NCI-H82 treated with DMSO at 0.1 percent for 48 hours (cell line): ENCODE data around the gene PODNL1.

Source experiments
- DNase-seq: peaks from one replicate; lab custom pipeline; 2025; ENCODE audit not compliant: unreplicated experiment; lab: John Stamatoyannopoulos, UW

PODNL1 gene, protein sequence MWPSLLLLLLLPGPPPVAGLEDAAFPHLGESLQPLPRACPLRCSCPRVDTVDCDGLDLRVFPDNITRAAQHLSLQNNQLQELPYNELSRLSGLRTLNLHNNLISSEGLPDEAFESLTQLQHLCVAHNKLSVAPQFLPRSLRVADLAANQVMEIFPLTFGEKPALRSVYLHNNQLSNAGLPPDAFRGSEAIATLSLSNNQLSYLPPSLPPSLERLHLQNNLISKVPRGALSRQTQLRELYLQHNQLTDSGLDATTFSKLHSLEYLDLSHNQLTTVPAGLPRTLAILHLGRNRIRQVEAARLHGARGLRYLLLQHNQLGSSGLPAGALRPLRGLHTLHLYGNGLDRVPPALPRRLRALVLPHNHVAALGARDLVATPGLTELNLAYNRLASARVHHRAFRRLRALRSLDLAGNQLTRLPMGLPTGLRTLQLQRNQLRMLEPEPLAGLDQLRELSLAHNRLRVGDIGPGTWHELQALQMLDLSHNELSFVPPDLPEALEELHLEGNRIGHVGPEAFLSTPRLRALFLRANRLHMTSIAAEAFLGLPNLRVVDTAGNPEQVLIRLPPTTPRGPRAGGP

DNA sequence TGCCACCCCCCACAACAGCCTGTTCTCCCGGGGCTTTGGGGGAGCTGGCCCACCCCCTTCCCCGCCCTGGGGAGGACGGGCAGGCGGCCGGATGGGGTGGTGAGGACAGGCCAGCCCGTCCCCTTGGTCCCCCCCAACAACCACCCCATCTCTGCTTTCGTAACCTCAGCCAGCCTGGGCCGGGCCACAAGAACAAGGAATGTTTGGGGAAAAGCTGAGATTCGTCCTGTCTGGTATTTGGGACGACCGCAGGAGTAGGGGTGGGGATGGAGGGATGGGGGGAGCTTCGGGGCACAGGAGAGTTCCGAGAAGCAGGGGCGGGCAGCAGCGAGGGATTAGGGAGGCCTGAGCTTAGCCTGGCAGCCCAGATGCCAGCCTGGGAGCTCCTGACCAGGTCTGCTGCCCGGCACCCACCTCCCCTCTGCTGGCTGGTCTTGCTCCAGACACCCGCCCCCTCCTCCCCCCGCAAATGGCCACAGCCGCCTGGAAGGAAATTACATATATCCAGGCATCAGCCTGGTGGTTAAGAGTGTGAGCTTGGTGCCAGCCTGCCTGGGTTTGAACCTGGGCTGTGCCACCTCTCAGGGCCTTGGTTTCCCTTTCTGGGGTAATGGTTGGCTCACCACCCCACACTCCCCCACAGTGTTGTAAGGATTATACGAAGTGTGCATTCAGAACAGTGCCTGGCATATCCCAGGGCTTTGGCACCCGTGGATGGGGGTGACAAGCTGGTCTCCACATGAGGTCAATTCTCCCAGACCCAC is at the start of gene PODNL1:
TSS of gene PODNL1 (minus strand) at position 117 of the 764 bp plus-strand sequence. CDS start 236 bp downstream, outside the sequence.
- DNase-seq = no peak

DNA sequence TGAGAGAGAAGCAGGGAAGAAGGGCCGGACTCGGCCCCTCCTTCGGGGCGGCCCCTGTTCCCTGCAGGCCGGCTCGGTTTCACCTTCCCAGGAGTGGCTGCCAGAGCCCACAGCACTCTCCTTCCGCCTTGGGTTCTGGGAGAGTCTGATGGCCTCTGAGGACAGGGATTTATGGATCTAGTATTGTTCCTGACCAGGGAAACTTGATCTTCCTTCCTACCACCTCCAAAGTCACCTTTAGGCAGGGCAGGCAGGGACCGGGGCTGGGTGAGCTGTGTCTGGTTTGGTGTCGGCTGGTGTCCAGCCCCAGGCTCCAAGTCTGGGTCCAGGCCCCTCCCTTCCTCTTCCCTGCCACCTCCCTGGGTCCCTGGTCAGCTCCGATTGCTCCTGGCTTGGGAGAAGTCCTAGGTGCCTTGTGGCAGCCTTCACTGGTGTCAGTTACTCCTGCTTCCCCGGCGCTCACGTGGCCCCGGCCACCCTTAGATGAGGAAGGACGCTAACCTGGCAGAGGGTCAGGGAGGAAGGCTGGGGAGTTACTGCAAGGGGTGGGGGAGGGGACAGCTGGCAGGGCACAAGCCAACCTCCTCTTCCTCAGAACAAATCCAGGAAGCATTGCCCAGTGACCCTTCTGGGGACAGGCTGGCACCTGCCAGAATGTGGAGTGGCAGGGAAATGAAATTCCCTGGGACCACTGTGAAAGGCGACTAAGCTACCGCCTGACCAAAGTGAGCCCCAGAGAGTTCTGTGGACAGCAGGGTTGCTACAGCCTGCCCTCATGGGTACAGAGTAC is 49.1 kb upstream of the PODNL1 start:
- no peak for DNase-seq

DNA sequence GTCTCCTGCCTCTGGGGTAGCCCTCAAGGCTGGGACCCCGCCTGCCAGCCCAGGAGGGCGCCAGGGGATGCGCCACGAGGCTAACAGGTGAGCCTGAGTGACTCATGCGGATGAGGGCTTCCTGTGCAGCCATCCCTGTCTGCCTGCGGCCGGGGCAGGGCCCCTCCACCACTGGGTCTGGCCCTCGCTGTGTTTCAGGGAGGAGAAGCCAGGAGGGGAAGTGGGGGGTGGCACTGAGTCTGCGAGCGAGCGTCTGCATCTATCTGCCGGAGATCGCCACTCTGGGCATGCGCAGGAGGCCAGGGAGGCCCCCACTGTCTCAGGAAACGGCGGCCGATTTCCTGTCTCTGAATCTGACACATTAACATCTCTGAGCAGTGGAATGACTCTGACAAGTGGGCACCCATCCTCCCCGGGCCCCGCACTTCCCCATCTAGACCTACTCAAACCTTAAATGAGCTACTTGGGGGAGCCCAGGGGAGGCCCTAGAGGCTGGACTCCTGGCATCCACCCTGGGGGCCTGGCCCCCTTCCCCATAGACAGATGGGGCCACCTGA is 48.2 kb upstream of the PODNL1 start:
- no peak for DNase-seq

DNA sequence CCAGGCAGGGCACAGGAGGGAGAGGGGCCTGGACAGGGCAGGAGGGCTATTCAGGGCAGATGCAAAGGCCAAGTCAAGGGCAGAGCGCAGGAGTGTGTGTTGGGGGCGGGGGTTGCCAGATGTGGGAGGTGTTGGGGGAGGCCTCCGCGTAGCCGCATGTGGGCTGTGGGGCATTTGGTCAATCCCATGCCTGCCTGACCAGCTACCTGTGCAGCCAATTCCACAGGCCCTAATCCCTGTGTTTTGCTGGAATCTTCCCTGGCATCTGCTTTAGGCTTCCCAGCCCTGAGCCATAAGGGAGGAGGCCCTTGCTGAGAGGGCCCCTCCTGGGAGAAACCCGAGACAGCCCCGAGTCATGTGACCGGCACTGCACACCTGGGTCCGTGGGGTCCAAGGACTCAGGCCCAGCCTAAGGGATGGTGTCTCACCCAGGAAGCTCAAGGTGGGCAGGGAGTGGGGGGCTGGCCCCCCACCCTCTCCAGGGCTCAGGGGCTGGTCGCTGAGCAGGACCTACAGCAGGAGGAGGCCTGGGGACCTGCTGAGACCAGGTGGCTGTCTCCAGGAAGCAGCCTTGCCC is 47.6 kb upstream of the PODNL1 start:
- DNase-seq = no peak

DNA sequence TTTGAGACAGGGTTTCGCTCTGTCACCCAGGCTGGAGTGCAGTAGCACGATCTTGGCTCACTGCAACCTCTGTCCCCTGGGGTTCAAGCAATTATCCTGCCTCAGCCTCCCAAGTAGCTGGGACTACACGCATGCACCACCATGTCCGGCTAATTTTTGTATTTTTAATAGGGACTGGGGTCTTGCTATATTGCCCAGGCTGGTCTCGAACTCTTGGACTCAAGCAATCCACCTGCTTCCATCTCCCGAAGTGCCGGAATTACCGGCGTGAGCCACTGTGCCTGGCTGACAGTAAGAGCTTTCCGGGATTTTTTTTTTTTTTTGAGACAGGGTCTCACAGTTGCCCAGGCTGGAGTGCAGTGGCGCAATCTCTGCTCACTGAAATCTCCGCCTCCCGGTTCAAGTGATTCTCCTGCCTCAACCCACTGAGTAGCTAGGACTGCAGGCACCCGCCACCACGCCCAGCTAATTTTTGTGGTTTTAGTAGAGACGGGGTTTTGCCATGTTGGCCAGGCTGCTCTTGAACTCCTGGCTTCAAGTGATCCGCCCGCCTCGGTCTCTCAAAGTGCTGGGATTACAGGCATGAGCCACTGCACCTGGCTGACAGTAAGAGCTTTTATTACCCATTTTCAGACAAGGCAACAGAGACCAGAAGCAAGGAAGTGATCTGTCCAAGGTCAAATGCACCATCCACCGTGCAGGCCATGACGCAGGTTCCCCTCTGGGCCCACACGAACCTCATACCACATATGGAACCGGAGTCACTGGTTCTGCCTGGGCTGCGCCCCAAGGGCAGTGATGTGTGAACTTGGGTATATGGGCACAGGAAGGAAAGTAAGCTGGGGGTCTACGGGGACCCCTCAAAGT is 46.9 kb upstream of the PODNL1 start:
- no peak for DNase-seq

DNA sequence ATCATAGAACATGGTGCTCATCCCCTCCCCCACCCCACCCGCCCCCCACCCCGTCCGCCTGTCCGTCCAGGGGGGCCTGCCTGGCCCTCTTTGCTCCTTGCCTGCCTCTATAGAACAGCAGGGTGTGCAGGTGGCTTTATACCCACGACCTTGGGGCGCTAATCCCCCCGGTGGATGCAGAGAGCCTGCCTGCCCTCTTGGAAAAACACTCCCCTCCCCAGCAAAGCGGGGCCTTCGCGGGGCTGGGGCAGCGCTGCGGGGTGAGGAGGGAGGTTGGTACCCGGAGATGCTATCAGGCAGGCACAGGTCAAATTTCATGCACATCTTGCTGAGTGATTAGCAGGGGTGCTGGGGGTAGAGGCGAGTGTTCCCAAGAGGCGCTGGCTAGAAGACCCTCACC is 46.0 kb upstream of the PODNL1 start:
- no peak for DNase-seq

DNA sequence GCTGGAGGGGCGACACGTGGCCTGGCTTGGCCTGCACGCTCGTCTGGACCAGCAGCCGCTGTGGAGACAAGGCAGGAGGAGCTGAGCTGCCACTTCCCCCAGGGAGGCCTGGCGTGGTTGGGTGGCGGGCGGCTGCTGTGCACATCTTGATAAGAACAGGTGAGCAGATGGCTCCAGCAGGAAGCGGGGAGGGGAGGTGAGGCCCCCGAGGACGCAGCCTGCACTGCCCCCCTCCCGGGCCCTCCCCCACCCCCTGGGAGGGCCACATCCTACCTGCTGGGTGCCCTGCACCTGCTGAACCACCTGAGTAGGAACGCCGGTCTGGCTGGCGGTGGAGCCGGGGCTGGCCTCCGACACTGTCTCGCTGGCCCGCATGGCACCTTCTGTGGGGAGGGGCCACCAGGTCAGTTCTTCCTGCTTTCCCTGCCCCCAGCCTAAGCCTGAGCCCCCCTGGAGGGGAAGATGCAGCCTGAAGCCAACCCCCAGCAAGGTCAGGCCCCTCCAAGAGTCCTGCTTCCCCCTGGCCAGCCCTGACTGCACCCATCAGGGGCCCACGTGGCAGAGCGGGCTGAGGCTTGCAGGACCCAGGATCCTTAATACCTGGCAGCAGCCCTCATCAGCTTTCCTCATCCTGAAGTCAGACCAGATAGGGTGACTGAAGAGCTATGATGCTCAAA is 45.1 kb upstream of the PODNL1 start:
- DNase-seq = no peak

DNA sequence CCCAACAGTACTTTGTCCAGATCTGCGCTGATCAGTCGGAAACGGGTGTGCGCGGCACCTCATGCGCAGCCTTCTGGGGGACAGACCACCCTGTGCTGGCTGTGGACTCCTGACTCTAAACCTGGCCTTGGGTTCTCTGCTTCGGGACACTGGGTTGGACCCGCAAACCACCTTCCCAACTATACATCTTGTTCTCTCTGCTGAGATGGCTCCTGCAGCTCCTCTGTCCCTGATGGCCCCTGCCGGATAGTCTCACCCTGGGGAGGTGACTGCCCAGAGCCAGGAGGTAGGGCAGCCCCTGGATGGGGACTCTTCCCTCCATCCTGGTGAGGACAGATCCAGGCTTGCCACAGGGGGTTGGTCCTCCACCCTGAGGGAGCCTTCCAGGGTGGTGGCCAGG is 44.6 kb upstream of the PODNL1 start:
- no peak for DNase-seq

DNA sequence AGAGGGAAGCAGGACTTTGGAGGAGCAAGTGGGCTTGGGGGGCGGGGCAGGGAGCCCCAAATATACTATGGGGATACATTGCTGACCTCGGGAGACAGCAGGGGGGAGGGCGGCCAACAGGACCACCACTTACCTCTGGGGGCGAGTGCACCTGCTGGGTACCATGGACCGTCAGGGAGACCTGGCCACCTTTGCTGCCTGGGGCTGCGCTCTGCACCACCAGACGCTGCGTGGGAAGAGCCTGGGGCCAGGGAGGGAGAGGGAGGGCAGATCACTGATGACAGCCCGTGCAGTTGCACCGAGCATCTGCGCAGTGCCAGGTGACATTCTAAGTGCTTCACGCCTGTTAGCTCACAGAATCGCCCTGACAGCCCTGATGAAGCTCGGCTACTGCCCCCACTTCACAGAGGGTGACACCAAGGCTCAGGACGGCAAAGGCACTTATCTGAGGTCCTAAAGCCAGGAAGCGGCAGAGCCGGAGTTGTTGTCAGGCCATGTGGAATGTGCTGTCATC is 43.8 kb upstream of the PODNL1 start:
- DNase-seq = no peak

DNA sequence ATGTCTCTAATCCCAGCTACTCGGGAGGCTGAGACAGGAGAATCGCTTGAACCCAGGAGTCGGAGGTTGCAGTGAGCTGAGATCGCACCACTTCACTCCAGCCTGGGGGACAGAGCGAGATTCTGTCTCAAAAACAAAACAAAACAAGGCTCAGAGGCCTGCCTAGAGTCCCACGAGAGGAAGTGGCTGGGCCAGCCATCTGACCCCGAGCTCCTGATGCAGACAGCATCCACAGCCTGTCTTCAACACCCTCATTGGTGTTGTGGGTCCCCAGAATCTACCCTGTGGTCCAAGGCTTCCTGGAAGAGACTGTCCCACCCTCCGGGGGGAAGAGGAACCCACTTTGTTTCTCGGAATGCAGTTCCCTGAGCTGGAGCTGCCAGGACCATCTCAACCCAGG is 43.2 kb upstream of the PODNL1 start:
- no peak for DNase-seq

DNA sequence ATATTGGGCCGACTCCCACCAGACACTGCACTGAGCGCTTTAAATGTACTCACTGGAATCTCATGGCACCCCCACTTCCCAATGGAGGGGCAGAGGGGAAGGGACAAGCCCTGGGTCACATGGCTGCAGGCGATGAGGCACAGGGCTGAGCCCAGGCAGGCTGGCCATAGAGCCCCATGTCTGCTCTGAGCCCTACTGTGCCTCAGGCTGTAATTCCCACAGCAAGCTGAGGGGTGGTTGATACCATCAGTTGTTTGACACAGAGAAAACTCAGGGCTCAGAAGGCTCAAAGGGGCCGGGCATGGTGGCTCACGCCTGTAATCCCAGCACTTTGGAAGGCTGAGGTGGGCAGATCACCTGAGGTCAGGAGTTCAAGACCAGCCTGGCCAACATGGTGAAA is 42.8 kb upstream of the PODNL1 start:
- no peak for DNase-seq

DNA sequence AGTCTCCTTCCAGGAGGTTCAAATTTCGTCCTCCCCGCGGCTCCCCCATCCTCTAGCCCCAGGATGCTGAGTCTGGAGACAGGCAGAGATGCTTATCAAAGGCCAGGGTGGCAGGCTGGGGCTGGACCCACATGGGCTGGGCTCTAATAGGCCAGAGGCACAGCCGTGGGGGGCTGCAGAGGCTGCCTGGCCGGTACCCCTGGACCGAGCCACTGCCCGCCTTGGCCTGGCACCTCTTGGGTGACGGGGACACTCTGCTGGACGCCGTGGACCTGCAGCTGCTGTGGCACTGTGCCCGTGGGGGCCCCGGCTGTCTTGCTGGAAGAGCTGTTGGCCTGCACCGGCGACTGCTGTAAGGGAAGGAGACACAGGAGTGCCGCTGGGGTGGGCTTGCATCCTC is 42.1 kb upstream of the PODNL1 start:
- no peak for DNase-seq

DNA sequence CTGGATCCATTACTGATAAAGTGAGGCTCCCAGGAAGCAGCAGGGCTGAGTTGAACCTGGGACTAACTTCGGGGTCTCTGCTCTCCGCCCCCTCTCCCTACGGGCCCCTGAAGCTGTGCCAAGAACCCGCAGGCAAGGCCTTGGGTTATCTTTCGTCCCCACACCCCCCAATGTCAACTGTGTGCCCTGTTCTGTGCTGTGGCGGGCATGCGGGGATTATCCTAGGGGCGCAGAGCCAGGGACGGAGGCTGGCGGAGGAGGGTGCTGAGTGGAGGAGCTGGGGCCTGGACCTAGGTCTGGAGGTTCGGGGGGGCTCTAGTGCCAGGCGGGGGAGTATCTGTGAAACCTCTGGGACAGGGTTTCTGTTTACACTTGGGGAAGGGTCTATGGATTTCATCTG is 41.5 kb upstream of the PODNL1 start:
- no peak for DNase-seq

DNA sequence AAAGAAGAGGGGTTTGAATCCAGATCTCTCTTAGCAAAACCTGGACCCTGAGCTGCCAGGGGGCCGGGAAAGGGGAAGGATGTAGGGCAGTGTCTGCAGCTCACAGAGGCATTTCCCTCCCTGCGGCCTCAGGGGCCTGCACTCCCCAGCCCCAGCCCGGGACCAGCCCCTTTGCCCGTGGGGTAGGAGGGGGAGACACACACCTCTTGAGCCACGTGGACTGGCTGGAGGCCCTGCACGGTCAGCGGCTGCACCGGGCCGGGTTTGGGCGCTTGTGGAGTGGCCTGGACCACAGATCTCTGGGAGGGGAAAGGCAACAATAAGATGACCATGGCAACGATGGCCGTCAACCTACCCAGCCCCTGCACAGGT is 41.0 kb upstream of the PODNL1 start:
- no peak for DNase-seq

DNA sequence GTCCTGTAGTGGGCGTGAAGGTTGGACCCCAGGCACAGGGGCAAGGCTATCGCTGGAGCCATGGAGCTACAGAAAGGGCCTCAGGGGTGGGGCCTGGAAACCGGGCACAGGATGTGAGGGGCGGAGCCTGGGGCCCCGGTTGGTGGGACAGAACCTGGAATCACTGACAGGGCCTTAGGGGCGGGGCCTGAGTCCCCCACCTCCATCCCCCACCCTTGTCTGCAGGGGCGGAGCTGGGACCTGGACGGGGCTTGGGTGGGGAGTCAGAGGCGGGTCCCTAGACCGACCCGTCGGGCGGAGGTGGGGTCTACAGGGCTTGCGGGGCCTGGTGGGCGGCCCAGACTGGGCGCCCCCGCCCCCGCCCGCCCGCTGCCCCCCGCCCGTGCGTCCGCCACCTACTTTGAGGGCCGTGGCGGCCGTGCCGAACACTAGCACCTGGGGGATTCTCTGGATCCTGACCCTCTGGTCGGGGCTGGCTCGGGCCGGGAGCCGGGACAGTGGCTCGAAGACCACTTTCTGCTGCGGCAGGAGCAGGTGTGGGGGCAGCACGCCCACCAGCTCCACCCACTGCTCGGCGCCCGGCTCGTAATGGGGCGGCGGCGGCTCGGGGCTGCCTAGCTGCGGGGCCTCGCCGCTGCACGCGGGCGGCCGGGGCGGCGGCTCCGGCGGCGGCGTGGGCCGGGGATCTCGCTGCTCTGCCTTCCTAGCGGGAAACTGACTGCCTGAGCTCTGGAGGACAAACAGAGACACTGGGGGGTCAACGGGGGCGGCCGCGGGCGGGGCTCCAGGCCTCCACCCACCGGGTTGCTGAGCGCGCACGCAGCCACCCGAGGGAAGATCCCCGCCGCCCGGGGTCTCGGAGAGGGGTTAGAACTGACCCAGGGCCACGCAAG is 40.4 kb upstream of the PODNL1 start:
- no peak for DNase-seq

DNA sequence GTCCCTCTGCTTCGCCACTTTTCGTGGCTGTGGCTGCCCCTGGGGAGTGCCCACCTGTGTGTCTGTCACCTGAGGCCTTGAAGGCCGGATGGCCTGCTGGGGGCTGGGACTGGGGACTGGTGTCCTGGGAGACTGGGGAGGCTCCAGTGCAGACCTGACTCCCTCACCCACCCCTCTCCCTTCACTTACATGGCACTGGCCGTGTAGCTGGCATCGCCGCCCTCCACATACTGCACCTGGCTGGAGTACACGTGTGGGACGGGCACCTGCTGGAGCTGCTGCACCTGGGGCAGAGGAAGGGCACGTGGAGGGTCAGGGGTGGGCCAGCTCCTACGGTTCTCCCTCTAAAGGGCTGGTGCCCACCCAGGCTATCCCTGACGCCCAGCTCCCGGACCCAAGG is 39.6 kb upstream of the PODNL1 start:
- no peak for DNase-seq

DNA sequence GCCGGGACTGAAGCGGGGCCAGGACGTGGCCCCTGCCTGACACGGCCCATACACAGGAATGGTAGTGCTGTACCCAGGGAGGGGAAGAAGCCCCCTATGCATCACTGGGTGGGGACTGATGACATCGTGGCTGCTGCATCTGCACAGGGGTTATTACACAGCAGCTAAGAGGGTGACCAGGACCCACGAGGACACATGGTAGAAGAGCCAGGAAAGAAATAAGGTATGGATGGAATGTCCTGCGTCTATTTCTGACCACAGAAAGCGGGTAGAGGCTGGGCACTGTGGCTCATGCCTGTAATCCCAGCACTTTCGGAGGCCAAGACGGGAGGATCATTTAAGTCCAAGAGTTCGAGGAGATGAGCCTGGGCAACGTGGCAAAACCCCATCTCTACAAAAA is 38.2 kb upstream of the PODNL1 start:
- no peak for DNase-seq

DNA sequence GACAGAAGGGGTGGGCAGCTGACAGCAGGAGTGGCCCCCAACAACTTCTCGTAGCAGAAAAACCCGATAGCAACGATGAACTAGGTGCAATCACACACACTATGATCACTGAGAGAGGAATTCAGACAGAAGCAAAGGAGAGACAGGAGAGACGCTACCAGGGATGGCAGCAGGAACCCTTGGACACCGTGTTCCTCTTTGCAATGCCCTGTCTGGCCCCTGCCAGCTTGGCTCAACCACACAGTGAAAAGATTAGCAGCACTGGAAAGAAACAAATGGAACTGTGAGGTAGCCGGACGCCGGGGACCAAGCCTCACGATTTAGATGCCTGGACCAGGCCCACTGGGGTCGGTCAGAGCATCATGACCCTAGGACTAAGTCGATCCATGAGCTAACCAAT is 37.7 kb upstream of the PODNL1 start:
- DNase-seq = no peak
